ENCODE results near the gene SLC30A3.

The SLC30A3 gene

DNA sequence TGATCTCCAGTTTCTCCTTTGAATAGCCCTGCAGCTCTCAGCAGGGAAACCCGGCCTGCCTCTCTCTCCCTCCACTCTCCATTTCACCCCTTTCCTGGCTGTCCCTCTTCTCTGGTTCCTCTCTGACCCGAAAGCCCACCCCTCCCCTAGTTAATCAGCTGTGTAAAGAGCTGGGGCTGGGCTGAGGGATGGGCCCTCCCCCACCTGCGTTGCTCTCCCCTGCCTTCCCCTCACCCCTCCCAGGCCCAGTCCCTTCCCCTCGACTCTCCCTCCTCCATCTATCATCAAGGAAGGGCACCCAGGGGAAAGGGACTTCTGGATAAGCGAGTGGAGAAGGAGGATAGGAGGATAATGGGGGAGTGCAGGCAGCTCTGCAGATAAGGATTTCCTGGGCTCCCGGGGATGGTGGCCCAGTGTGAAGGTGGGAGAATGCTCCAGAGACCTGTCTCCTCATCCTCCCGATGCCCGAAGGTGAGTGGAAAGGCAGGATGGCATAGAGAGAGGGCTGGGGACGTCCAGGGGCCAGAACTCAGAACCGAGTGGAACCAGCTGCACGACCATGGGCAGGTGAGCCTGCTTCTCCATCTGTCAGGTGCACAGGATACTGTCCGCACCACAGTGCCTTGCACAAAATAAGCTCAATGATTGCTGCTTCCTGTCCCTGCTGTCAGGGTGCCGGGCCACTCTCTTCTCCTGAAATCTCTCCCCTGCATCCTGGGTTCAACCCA is 12.0 kb downstream of the SLC30A3 start:
- no peak for DNase-seq (ENCODE audit: low spot score)
- TF ChIP-seq, protein P1, sequence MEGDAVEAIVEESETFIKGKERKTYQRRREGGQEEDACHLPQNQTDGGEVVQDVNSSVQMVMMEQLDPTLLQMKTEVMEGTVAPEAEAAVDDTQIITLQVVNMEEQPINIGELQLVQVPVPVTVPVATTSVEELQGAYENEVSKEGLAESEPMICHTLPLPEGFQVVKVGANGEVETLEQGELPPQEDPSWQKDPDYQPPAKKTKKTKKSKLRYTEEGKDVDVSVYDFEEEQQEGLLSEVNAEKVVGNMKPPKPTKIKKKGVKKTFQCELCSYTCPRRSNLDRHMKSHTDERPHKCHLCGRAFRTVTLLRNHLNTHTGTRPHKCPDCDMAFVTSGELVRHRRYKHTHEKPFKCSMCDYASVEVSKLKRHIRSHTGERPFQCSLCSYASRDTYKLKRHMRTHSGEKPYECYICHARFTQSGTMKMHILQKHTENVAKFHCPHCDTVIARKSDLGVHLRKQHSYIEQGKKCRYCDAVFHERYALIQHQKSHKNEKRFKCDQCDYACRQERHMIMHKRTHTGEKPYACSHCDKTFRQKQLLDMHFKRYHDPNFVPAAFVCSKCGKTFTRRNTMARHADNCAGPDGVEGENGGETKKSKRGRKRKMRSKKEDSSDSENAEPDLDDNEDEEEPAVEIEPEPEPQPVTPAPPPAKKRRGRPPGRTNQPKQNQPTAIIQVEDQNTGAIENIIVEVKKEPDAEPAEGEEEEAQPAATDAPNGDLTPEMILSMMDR (IDR thresholded peaks at IDR 0.05; ENCODE audit: extremely low read depth, insufficient read depth, missing control alignments): no peak
- in situ Hi-C loops (cut with MboI; ENCODE audit: low pct_unique_long_range_greater_than_20kb, low sequenced_read_pairs, unreplicated experiment): no loop called here

DNA sequence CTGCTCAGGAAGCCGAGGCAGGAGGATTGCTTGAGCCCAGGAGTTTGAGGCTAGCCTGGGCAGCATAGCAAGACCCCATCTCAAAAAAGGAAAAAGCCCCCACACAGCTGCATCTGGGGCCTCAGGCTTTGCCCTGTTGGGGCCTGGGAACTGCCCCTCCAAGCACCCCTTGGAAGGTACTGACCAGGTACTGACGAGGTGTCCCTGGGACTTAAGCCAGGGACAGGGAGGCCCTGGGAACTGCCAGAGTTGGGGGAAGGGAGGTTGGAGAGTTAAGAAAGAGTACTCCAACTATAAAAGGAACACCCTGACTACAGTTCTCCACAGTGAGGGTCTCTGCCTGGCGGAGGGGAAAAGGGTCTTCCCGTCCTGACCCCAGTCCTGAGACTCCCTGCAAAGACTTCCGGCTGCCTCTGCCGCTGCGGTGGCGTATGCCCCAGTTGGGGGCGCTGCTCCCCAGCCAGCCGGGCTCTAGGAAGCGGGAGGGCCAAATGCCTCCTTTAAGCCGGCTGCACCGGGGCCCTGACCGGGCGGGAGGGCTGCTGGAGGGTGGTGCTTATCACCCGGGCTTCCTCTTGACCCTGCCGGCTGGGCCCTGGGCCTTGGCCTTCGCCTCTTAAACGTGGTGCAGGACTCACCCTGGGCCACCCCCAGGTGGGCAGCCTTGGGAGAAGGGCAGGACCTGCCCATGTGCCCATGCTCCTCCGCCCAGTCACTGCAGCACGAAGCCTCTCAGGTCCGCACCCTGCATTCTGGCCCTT is 12.8 kb downstream of the SLC30A3 start:
- peak; percentile 82 for DNase-seq (ENCODE audit: low spot score)
- in situ Hi-C loops (cut with MboI; ENCODE audit: low pct_unique_long_range_greater_than_20kb, low sequenced_read_pairs, unreplicated experiment): no loop called here
- TF ChIP-seq, protein P1 (IDR thresholded peaks at IDR 0.05; ENCODE audit: extremely low read depth, insufficient read depth, missing control alignments): peak; percentile 86

DNA sequence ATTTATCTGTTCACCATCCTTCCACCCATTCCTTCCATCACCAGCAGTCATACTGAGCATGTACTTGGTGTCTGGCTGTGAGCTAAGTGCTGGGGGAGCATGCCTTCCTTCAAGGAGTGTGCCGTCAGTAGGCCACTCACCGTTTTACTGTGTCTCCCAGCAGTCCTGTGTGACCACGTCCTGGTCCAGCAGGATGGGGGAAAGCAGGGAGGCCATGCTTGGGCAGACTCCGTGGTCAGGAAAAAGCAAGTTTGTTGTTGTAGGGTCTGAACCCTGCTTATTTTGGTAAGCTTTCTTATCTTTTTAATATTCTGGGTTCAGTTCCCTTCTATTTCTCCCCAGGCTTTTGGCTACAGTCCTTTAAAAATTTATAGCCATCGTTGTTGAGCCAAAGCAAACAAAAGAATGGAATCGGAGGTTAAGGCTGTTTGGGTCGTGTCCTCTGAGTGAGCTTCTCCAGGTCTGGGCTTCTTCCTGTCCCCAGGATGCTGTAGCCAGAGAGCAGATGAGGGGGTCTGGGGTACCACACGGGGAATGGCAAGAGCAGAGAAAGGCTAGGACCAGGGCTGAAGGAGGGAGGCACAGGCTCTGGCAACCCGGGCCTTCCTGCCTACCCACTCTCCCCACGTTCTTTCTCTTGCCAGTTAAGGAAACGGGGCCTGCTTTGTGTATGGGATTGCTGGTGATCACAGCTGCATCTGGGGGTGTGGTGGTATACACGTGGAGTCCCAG is 13.5 kb downstream of the SLC30A3 start:
- TF ChIP-seq, protein P1 (IDR thresholded peaks at IDR 0.05; ENCODE audit: extremely low read depth, insufficient read depth, missing control alignments): no peak
- in situ Hi-C loops (cut with MboI; ENCODE audit: low pct_unique_long_range_greater_than_20kb, low sequenced_read_pairs, unreplicated experiment): no loop called here
- DNase-seq (ENCODE audit: low spot score): no peak

DNA sequence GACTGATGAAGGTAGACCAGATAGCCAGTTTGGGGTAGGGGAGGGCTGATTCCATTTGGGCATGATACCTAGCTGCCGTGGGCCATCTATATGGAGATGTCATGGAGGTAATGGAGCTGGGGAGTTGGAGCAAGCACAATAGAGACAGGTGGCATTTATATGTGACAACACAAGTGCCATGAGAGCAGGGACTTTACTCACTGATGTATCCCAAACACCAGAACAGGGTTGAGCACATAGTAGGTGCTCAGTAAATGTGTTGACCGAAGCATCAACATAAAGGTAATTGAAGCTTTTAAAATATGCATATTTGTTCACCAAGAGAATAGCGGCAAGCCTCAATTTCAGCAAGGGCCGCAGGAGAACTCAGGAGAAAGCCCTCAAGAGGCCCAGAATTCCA is 15.0 kb downstream of the SLC30A3 start:
- in situ Hi-C loops (cut with MboI; ENCODE audit: low pct_unique_long_range_greater_than_20kb, low sequenced_read_pairs, unreplicated experiment): no loop called here
- DNase-seq (ENCODE audit: low spot score): no peak
- TF ChIP-seq, protein P1 (IDR thresholded peaks at IDR 0.05; ENCODE audit: extremely low read depth, insufficient read depth, missing control alignments): no peak

DNA sequence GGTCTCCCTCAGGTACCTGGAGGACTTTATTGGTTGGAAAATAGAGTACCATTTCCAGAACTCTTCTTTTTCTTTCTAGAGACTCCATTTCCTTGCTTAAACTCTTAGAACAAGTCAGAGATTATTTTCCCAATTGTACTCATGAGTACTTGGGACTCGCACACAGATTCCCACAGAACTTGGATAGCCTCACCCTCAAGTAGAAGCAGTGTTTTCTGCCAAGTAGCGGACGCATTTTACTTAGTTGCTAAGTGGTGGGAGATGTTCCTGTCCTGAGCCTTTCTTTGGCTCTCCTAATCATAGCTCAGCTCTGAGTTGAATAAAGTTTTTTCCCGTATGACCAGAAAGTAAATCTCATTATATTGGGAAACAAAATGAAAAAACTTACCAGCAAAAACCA is 17.2 kb downstream of the SLC30A3 start:
- TF ChIP-seq, protein P1 (IDR thresholded peaks at IDR 0.05; ENCODE audit: extremely low read depth, insufficient read depth, missing control alignments): no peak
- in situ Hi-C loops (cut with MboI; ENCODE audit: low pct_unique_long_range_greater_than_20kb, low sequenced_read_pairs, unreplicated experiment): no loop called here
- DNase-seq (ENCODE audit: low spot score): no peak

DNA sequence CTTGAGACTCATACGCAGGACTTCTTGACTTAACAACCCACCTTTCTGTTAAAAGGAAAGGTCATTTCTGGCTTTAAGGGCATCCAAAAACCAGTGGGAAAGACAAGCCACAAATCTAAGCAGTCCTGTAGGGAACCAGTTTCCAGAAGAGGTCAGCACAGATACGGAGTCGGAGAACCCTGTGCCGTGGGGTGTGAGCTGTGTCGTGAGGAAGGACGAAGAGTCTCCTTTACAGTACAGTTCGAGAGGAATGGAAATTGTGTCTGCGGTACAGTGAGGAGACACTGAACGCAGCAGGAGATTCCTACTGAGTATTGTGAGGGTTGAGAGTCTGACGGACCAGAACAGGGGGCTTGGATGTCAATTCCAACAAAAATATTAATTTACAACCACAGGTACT is 17.7 kb downstream of the SLC30A3 start:
- in situ Hi-C loops (cut with MboI; ENCODE audit: low pct_unique_long_range_greater_than_20kb, low sequenced_read_pairs, unreplicated experiment): no loop called here
- DNase-seq (ENCODE audit: low spot score): no peak
- TF ChIP-seq, protein P1 (IDR thresholded peaks at IDR 0.05; ENCODE audit: extremely low read depth, insufficient read depth, missing control alignments): no peak

Data from GM13977 (cell line).